ENCODE measurements around the gene GRK1.

DNA sequence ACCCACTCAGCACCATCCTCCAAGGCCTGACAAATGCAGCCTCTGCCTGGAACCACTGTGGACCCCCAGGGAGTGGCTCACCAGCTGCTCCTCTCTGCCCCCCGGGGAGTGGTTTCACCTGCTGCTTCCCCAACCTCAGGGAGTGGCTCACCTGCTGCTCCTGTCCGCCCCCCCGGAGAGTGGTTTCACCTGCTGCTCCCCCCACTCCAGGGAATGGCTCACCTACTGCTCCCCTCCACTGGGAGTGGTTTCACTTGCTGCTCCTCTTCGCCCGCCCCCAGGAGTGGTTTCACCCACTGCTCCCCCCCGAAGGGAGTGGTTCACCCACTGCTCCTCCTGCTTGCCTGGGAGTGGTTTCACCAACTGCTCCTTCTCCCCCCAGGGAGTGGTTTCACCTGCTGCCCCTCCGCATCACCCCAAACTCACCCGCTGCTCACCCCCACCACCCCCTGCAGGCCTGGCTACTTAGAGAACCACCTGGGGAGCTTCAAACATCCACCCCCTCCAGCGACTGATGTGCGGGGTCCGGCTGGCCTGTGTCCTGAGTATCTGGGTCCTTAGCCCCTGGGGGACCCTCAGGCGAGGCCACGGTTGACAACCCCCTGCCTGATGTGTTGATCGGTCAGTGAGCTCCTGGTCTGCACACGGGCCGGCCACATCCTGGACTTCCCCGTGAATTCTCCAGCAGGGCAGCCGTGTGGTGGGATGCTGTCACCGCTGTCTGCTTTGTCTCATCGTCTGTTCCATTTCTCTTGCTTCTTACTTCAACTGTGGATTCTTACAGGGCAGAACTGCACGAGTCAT lies 77.4 kb downstream of the GRK1 start:
- TF ChIP-seq CTCF (IDR thresholded peaks at IDR 0.05; ENCODE audit: insufficient read depth, low read depth, low read length) (no peak), EZH2 (IDR thresholded peaks at IDR 0.05; ENCODE audit: insufficient read depth, low read length) (no peak)
